HG02973 (cell line): ENCODE results near the gene C12orf57.

Experiments used
- ATAC-seq: cut with Tn5 transposase; IDR thresholded peaks from one replicate; pipeline ENCODE4 v1.9.1; 2021; ENCODE audit warnings: moderate library complexity; ENCODE audit not compliant: unreplicated experiment

C12orf57 gene

GRCh38 chr12:6917491-6918231 lies 26.2 kb upstream of the C12orf57 start:
- ATAC-seq: no peak

- ATAC-seq: no peak
Measured at GRCh38 chr12:6919588-6919987, 24.2 kb upstream of the C12orf57 start.

GRCh38 chr12:6921539-6921938 lies 22.3 kb upstream of the C12orf57 start:
- no peak for ATAC-seq

GRCh38 chr12:6921996-6922946 lies 21.6 kb upstream of the C12orf57 start:
- ATAC-seq: no peak

GRCh38 chr12:6923003-6923732 lies 20.7 kb upstream of the C12orf57 start:
- no peak for ATAC-seq

- no peak for ATAC-seq
Measured at GRCh38 chr12:6923851-6924250, 20.0 kb upstream of the C12orf57 start.

GRCh38 chr12:6925239-6925539 lies 18.6 kb upstream of the C12orf57 start:
- no peak for ATAC-seq

- ATAC-seq: no peak
Measured at GRCh38 chr12:6925540-6926279, 18.1 kb upstream of the C12orf57 start.

GRCh38 chr12:6927379-6928021 lies 16.3 kb upstream of the C12orf57 start, which contains the start of gene ATN1:
TSS of gene ATN1 (plus strand) at chr12:6927959. CDS start at chr12:6934002, 6,043 bp downstream.
- ATAC-seq: no peak

GRCh38 chr12:6928022-6928702 lies 15.7 kb upstream of the C12orf57 start:
- no peak for ATAC-seq

- no peak for ATAC-seq
Measured at GRCh38 chr12:6928703-6929407, 15.0 kb upstream of the C12orf57 start.

GRCh38 chr12:6929466-6930452 lies 14.1 kb upstream of the C12orf57 start:
- no peak for ATAC-seq

GRCh38 chr12:6932766-6933165 lies 11.1 kb upstream of the C12orf57 start:
- ATAC-seq: no peak

GRCh38 chr12:6934110-6934509 lies 9.7 kb upstream of the C12orf57 start:
- ATAC-seq: no peak

GRCh38 chr12:6935371-6936193 lies 8.2 kb upstream of the C12orf57 start:
- no peak for ATAC-seq

GRCh38 chr12:6936194-6936635 lies 7.6 kb upstream of the C12orf57 start:
- ATAC-seq: no peak
